IPS-18a (cell line): ENCODE data around the gene PDZD8.

Experiments
- H3K27ac ChIP-seq: one replicate; pipeline ENCODE4 v1.5.1; 2013; ENCODE audit warnings: low read length
- H3K27me3 ChIP-seq: one replicate; pipeline ENCODE4 v1.6.1; 2013; ENCODE audit warnings: mild to moderate bottlenecking, low read length; ENCODE audit not compliant: control insufficient read depth, insufficient read depth
- H3K36me3 ChIP-seq: one replicate; pipeline ENCODE4 v1.6.1; 2013; ENCODE audit warnings: low read depth, low read length; ENCODE audit not compliant: control insufficient read depth
- H3K4me1 ChIP-seq: one replicate; pipeline ENCODE4 v1.6.1; 2013; ENCODE audit warnings: low read depth, low read length; ENCODE audit not compliant: control insufficient read depth
- H3K4me3 ChIP-seq: one replicate; pipeline ENCODE4 v1.5.1; 2013; ENCODE audit warnings: low read length
- H3K9ac ChIP-seq: one replicate; pipeline ENCODE4 v1.6.1; 2013; ENCODE audit warnings: mild to moderate bottlenecking, low read length, moderate library complexity
- H3K9me3 ChIP-seq: one replicate; pipeline ENCODE4 v1.6.1; 2013; ENCODE audit warnings: low read depth, low read length; ENCODE audit not compliant: control insufficient read depth

PDZD8 gene

DNA sequence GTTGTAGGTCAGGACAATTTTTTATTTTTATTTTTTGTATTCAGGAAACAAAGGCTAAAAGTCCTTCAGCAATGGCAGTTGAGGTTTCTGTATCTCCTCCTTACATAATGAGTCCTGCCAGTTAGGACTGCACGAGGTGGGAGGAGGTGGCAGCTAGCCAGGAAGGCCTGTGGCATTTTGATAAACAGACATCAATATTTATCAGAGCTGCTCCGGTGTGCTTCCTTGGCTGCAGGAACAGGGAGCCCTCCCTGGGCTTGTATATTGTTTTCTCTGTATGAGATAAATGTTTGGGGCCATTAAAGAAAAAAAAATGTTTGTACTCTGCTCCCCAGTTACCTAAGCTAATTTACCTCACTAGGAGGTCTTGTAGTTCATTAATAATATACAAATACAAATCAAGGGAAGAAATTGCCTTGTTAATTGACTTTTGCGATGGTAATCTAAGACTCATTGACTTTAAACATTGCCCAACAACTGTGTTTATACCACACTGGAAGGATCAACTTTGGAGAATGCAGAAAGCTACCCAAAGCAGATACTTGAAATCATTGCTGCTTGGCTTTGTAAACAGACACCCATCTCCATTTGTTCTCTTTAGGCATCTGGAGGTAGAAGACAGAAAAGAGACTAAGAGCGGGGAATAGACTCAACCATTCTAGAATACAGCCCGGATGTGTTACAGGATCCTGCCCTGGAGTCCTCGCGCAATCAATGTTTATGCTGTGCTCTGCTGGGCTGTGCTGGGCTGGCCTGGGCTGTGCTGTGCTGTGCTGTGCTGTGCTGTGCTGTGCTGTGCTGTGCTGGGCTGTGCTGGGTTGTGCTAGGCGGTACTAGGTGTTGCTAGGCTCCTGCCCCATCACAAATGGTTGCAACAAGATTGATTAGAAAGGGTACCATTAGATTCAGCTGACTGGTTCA, 36.5 kb upstream of the PDZD8 start:
- no peak overlapping the region for H3K27ac ChIP-seq
- H3K9me3 ChIP-seq = no peaks in the 10 kb centered on the region
- no peak overlapping the region for H3K4me3 ChIP-seq
- no peaks in the 10 kb centered on the region for H3K36me3 ChIP-seq
- no peaks in the 10 kb centered on the region for H3K27me3 ChIP-seq
- peaks cover 3% of the 10 kb centered on the region for H3K4me1 ChIP-seq
- no peak overlapping the region for H3K9ac ChIP-seq

DNA sequence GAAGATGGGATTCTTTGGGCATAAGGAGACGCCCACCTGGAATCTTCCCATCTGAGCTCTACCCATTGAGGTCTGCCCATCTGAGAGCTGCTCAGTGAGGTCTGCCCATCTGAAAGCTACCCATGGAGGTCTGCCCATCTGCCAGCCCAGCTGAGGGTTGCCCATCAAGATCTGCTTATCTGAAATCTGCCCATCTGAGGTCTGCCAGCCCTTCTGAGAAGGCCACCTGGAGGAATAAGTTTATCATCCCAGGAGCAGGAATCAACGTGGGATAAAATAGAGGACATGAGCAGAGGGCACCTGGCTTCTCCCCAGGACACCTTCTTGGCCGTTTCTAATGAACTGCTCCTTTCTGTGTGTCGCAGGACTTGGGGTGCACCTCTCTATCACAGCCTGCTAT, 35.3 kb upstream of the PDZD8 start:
- no peaks in the 10 kb centered on the region for H3K9me3 ChIP-seq
- H3K4me3 ChIP-seq = no peak overlapping the region
- H3K36me3 ChIP-seq = no peaks in the 10 kb centered on the region
- H3K4me1 ChIP-seq = peaks cover 3% of the 10 kb centered on the region
- no peak overlapping the region for H3K27ac ChIP-seq
- no peaks in the 10 kb centered on the region for H3K27me3 ChIP-seq
- H3K9ac ChIP-seq = no peak overlapping the region

DNA sequence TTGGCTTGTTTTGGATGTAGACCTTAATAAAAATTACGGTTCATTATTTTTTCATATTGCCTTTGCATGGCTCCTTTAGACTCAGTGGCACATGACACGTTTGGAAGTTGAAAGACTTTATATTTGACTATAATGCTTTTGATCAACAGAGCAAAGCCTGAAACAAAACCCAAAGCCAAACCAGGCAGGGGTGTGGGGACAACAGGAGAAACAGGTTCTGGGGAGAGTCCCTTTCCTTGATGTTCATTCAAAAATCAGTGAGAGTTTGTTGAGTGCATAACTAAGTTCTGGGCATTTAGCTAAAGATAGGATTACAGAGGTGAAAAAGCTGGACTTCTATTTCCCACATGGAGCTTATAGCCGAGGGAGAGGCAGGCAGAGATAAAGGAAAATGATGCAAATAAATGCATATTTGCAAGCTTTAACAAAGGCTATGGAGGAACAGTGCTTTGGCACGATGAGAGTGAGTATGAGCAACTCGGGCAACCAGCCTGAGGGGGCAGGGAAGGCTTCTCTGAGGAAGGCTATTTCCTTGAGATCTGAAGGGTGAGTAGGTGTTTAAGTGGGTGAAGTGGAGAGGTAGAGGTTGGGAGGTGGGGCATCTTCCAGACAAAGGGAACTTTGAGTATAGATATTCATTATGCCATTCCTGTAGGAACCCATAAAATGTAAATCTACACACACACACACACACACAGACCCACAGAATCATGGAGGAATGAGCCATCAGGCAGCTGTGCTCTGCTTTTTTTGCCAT, 34.5 kb upstream of the PDZD8 start:
- Histone ChIP-seq H3K9ac (no peak overlapping the region), H3K27me3 (no peaks in the 10 kb centered on the region), H3K27ac (no peak overlapping the region), H3K9me3 (no peaks in the 10 kb centered on the region), H3K36me3 (no peaks in the 10 kb centered on the region), H3K4me1 (peaks cover 3% of the 10 kb centered on the region), H3K4me3 (no peak overlapping the region)

DNA sequence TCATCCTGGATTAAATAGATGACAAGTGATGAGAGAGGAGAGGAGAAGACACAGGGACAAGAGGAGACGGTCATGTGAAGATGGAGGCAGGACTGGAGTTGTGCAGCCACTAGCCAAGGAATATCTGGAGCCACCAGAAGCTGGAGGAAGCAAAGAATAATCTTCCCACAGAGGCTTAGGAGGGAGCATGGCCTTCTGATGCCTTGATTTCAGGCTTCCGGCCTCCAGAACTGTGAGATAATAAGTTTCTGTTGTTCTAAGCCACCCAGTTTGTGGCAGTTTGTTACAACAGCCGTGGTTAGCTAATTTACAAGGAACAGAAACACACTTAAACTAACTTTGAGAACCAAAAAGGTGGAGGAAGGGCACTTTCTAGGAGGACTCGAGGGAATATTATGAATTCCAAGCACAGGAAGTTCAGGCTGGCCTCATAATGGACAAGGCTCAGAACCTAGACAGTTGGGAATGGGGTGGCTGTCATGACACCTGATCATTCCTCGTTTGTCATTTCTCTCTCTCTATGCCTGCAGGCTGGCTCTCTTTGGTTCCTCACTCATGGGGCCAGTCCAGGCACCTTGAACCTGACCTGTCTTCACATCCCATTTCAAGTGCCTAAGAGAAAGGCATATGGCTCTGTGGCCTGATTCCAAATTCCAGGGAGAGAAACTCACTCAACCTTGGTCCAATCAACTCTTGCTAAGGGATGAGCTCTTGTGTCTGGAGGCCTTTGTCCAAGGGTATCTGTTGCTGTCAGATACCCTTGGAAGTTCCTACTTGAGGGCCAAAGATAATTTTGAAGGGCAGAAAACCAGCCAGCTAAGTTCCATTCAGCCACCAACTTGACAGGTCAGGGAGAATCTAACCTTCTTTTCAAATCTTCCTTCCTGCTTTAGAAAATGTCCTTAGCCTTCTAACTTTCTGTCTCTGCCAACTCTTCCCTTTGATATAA, 33.5 kb upstream of the PDZD8 start:
- Histone ChIP-seq H3K4me1 (peaks cover 3% of the 10 kb centered on the region), H3K27ac (no peak overlapping the region), H3K27me3 (no peaks in the 10 kb centered on the region), H3K9me3 (no peaks in the 10 kb centered on the region), H3K4me3 (no peak overlapping the region), H3K36me3 (no peaks in the 10 kb centered on the region), H3K9ac (no peak overlapping the region)

DNA sequence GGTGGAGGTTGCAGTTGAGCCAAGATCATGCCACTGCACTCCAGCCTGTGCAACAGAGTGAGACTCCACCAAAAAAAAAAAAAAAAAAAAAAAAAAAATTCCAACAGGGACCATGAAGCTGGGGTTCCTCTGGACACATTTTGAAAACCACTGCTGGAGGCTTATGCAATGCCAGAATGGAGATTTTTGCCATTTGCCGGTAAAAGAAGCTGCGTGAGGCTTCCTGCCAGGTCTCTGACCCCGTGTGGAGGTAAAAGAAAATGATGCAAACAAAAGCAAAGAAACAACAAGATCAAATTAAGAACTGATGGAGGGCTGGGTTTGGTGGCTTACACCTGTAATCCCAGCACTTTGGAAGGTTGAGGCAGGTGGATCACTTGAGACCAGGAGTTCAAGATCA, 30.5 kb upstream of the PDZD8 start:
- H3K36me3 ChIP-seq = no peaks in the 10 kb centered on the region
- no peaks in the 10 kb centered on the region for H3K27me3 ChIP-seq
- H3K27ac ChIP-seq = no peak overlapping the region
- no peaks in the 10 kb centered on the region for H3K9me3 ChIP-seq
- no peak overlapping the region for H3K4me3 ChIP-seq
- H3K4me1 ChIP-seq = peaks cover 3% of the 10 kb centered on the region
- no peak overlapping the region for H3K9ac ChIP-seq

DNA sequence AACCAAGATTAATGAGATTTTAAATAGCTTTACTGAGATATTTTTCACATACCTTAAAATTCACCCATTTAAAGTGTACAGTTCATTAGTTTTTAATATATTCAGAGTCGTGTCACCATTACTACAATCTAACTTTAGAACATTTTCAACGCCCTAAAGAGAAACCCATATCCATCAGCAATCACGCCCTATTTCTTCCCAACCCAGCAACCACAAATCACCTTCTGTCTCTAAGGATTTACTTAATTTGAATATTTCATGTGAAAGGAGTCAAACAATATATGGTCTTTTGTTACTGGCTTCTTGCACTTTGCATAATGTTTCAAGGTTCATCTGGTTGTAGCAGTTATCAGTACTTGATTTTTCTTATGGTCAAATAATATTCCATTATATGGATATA, 25.1 kb upstream of the PDZD8 start:
- Histone ChIP-seq H3K9ac (no peak overlapping the region), H3K9me3 (no peaks in the 10 kb centered on the region), H3K36me3 (no peaks in the 10 kb centered on the region), H3K4me1 (no peaks in the 10 kb centered on the region), H3K4me3 (no peak overlapping the region), H3K27me3 (no peaks in the 10 kb centered on the region), H3K27ac (no peak overlapping the region)

DNA sequence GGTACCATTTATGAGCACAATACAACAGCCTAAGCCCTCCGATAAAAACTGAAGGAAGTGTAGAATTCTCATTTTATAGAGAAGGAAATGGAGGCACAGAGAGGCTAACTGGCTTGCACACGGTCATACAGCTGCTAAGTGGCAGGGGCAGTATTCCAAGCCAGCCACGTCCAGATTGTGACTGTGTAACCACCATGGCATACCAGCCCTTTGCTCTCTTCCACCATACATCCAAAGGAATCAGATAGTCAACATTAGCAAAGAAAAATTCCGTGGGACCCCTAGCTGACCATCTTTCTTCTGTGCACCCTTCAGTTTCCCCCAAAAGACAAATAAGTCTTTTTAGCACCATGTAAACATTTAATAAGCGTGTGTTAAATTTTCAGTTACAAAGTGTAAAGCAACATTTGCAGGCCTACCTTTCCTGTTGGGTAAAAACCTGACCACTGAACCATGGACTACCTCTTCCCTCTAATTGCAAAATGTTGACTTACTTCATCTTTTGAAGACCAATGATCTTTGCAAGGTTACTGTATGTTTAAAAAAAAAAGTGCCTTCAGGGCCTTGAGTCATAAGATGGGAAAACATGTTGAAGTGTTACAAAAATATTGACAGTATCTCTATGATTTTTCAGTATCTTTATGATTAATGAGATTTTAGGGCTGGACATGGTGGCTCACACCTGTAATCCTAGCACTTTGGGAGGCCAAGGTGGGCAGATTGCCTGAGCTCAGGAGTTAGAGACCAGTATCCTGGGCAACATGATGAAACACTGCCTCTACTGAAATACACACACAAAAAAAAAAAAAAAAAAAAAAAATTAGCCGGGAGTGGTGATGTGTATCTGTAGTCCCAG, 24.3 kb upstream of the PDZD8 start:
- H3K9me3 ChIP-seq = no peaks in the 10 kb centered on the region
- no peaks in the 10 kb centered on the region for H3K27me3 ChIP-seq
- H3K27ac ChIP-seq = no peak overlapping the region
- H3K4me3 ChIP-seq = no peak overlapping the region
- no peak overlapping the region for H3K9ac ChIP-seq
- no peaks in the 10 kb centered on the region for H3K36me3 ChIP-seq
- H3K4me1 ChIP-seq = no peaks in the 10 kb centered on the region

DNA sequence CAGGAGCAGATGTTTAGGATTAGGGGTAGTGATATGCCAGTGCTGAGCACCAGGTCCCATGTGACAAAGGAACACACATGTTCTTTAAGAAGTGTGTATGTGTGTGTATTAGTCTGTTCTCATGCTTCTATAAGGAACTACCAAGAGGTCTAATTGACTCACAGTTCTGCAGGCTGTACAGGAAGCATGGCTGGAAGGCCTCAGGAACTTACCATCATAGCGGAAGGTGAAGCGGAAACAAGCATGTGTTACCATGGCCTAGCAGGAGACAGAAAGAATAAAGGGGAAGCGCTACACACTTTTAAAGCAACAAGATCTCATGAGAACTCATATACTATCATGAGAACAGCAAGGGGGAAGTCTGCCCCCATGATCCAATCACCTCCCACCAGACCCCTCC, 22.8 kb upstream of the PDZD8 start:
- no peaks in the 10 kb centered on the region for H3K9me3 ChIP-seq
- H3K27me3 ChIP-seq = no peaks in the 10 kb centered on the region
- no peak overlapping the region for H3K27ac ChIP-seq
- no peaks in the 10 kb centered on the region for H3K4me1 ChIP-seq
- no peak overlapping the region for H3K9ac ChIP-seq
- H3K36me3 ChIP-seq = no peaks in the 10 kb centered on the region
- no peak overlapping the region for H3K4me3 ChIP-seq

DNA sequence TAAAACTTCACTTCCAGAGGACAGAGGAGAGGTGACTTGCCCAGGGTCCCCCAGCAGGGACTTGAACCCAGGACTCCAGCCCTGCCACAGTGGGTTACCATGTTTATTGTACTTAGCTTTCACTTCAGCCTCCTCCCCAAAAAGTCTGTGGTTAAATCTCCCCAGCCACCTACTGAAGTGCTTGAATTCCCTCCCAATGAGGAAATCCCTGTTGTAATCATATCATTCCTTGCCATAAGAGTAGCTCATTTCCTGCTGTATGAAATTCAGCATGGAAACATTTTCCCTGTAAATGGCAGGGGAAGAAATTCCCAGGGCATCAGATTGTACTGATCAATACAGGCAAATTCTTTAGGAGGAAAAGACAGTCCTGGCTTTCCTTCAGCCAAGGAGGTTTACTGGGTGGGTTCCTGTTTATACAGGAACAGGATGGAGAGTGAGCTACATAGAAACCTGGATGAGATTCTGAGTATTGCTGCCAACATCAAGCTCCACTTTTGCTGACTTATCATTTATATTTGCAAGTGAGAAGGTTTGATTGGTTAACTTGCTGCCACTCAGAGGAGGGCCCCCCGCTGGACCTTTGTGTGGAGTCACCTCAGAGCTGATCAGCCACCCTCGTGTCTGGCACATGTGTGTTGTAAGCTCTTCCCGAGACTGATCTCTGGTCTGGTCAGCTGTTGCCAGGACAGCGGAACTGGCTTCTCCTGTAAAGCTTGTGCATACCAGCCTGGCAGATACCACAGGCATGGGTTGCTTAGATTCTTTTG, 16.4 kb upstream of the PDZD8 start:
- no peaks in the 10 kb centered on the region for H3K27me3 ChIP-seq
- no peak overlapping the region for H3K4me3 ChIP-seq
- H3K9me3 ChIP-seq = no peaks in the 10 kb centered on the region
- H3K27ac ChIP-seq = no peak overlapping the region
- H3K9ac ChIP-seq = no peak overlapping the region
- no peaks in the 10 kb centered on the region for H3K4me1 ChIP-seq
- H3K36me3 ChIP-seq = no peaks in the 10 kb centered on the region

DNA sequence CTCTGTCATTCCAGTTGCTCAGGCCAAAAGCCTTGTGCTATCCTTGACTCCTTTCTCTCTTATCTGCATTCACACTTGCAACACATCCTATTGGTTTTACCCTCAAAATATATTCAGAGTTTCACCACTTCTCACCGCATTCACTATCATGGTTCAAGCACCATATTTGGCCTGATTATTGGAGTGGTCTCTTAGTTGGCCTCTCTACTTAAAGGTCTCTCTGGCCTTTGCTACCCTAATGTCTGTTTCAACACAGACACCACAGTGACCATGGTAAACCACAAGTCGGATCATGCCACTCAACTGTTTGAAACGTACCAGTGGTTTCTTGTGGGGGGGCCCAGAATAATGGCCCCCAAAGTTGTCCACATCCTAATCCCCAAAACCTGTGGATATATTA, 15.2 kb upstream of the PDZD8 start:
- no peaks in the 10 kb centered on the region for H3K27me3 ChIP-seq
- H3K9ac ChIP-seq = no peak overlapping the region
- H3K4me1 ChIP-seq = no peaks in the 10 kb centered on the region
- H3K36me3 ChIP-seq = no peaks in the 10 kb centered on the region
- H3K9me3 ChIP-seq = no peaks in the 10 kb centered on the region
- H3K4me3 ChIP-seq = no peak overlapping the region
- H3K27ac ChIP-seq = no peak overlapping the region
